DMS 273 (cell line): ENCODE measurements around the gene CSMD2.

Experiments
- DNase-seq: peaks from one replicate; lab custom pipeline; 2025; ENCODE audit not compliant: unreplicated experiment; lab: John Stamatoyannopoulos, UW

Gene CSMD2

DNA sequence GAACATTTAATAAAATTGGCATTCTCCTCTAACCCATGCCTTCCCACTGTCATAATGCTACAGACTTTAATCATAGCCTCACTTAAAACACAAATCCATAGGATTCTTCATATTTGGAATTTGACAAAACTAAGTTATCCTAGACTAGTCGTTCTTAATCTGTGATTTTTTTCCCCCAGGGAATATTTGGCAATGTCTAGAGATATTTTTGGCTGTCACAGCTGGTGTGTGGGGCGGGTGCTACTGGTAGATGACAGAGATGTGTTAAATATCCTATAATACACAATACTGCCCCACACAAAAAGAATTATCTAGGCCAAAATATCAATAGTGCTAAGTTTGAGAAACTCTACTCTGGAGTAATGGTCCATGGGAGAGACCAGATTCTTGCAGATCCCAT lies 396.9 kb downstream of the CSMD2 start:
- DNase-seq = no peak

DNA sequence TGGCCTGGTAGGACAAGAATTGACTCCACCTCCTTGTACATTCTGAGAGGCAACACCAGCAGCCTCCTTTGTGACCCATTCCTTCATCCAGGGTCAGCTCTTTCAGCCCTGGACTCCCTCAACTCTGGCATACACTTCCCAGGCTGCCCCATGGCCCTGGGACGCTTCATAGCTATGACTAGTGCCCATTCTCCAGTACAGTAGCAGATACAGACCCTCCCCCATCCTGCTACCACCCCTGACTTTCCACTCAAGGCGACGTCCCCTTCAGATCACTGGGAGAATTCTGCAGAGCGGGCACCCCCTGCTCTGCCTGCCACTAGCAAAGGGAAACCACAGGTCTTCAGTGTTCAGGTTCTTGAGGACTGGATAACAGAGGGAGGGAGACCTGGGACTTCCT lies 400.9 kb downstream of the CSMD2 start:
- DNase-seq = no peak

DNA sequence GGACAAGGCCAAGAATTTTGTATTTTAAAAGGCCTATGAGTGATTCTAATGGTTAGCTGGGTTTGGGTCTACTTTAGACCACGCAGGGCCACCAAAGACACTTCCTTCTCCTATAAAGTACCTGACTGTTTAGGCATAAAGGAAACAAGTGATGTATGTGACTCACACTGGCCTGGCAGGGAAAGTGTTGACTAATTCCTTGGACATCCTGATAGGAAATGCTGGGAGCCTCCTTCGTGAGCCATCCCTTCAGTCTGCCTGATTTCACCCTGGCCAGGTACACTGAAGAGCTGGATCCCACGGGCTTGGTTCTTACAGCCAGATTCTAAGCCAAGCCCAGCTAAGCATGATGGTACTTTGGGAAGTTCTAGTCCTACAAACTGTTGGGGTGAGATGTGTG lies 401.6 kb downstream of the CSMD2 start:
- DNase-seq = no peak

DNA sequence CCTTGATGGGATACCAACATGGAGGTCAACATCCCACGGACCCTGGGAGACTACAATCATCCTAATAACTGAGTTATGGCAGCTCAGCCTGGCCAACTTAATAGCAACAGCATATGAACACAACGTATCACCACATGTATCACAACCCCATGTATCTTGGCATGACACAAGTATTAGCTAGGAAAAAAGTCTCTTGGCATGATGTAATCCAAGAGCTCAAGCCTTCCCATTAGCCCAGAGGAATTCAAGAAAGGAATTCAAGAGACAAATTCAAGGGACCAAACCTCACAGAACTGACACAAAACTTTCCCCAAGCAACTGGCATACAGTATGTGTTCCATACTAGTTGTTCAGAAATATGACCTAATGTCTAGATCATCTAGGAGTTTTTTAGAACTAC lies 402.1 kb downstream of the CSMD2 start:
- no peak for DNase-seq

DNA sequence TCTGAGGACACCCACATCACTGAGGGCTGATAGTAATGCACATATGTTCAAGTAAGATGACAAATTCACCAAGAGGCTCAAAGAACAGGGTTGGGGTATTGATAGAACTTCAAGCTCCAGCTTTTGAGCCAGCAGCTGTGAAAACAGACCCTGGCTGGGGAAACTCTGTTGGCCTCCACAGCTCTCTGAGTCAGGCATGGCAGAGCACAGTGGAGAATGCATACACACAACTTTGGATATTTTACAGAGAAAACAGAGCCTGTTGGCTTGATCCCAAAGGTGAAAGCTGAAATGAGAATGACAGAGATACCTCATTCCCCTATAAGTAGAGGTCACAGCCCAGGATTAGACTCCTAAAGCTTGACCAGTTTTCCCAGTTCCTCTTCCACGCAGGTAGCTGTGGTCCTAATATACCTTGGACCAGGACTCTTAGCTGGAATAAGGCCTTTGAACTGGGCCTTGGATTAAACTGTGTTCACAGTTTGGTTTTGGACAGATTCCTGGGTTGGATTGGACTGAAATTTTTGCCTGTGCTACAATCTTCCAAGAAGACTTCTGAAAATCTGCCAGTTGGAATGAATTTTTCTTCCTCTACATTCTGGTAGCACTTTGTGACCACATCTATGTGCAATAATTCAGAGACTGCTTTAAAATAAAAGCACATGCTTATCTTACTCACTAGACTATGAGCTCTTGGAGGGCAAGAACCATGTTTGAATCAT lies 402.8 kb downstream of the CSMD2 start:
- no peak for DNase-seq

DNA sequence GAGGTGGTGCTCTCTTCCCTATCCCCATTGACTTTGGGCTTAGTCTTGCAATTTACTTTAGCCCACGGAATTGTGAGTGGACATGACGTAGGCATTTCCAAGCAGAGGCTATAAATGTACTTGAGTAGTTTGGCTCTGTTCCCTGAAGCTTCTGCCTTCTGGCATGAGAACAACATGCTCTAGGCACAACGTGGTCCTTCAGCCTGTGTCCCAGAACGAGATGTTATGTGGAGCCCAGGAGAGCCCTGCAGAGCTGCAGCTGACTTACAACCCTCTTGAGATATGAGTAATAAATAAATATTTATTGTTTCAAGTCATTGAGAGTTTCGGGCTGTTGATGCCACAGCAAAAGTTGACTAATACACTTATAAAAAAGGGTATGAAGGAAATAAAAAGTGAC lies 406.3 kb downstream of the CSMD2 start:
- peak; percentile 21 for DNase-seq

DNA sequence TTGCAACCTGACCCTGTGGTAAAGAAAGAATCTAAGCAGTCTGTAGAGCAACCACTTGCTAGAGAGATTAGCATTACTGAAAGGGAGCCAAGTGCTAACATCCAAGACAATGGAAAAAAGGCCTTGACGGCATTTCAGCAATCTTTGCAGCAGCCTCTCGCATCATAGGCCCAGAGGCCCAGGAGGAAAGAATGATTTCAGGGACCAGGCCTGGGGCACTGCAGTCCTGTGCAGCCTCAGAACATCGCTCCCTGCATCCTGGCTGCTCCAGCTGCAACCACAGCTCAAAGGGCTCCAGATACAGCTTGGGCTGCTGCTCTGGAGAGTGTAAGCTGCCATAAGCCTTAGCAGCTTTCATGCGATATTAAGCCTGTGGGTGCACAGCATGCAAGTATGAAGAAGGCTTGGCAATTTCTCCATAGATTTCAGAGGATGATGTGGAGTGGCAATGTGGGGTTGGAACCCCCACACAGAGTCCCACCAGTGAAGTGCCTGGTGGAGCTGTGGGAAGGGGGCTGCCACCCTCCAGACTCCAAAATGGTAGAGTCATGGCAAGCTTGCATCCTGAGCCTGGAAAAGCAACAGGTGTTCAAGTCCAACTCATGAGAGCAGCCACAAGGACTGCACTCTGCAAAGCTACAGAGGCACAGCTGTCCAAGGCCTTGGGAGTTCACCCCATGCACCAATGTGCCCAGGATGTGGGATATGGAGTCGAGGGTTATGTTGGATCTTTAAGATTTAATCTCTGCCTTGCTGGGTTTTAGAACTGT lies 411.8 kb downstream of the CSMD2 start:
- DNase-seq = no peak

DNA sequence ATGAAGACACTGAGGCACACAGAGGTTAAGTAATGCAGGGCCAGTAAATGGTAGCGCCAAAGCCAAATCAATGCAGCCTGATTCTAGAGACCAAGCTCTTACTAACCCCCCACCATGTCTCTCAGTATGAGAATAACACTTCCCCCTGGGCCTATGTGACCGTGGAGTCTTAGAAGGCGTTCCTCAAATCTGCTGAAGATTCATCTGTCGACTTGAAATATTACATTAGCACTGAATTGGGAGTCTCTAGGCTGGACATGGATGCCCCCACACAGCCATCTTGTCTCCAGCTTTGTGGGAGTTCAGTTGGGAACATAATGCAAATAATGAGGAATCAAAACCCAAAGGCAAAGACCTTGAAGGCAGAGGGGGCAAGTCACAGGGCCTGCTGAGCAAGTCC lies 419.1 kb downstream of the CSMD2 start:
- DNase-seq = no peak

DNA sequence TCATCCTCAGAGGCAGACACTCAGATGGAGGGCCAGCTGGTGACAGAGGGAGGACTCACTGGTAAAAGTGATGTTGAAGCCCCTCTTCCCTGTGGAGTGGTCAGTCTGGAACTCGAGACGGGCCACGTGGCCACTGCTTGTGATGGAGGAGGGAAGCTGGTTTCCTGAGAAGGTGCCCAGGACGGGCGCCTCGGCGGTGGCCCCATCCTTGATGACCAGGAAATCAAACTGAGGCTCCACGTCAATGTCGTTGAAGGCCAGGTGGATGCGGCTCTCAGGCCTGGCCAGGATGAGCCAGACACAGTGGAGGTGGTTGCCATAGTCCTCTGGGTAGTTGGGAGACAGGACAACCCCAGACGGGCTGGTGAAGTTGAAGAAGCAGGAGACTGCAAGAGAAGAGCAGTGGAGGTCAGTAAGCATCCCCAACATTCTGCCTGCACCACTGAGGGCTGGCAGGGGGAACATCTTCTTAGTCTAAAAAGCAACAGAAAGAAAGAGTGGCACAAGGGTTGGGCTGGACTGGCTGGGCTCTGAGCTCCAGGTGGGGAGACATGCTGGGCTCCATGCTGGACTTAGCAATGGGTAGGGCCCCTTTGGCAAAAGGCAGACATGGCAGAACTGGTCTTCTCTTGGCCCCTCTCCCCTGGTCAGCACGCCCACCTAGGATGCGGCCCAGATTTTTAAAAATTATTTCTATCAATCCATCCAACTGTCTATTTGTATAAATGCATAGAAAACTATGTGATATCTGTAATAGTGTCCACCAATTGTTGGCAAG lies 421.6 kb downstream of the CSMD2 start:
- no peak for DNase-seq

DNA sequence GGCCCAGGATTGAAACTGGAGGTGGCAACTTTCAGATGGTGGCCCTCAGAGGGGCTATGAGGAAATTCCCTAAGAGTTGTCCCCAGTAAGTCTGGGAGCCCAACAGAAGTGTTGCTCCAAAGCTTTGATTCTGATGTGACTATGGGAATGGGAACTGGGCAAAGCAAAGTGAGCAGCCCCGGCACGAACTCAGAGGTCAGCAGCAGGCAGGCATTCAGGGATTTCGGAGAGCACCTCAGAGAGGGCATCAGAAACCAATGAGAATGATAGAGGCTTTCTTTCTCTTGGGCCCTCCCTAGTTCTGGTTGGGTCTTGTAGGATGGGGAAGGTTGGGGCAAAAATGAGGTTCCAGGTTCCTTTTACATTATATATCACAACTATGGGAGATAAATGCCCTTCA lies 422.4 kb downstream of the CSMD2 start:
- no peak for DNase-seq

DNA sequence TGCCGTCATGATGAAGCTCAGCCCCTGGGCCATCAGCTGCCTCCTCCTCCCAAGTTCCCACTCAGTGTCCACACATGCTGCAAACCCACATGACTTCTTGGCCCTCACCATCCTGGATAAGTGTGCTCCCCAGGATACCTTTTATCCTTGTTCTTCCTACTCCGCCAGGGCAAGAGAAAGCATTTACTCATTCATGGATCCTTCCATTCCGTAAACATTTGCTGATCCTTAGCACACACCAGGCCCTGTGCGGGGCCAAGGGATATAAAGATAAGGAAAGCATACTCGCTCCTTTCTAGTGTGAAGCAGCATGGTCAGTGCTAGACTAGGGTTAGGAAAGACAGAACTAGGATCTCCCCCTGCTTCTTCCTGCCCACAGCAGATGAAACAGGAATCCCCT lies 423.3 kb downstream of the CSMD2 start:
- DNase-seq = no peak

DNA sequence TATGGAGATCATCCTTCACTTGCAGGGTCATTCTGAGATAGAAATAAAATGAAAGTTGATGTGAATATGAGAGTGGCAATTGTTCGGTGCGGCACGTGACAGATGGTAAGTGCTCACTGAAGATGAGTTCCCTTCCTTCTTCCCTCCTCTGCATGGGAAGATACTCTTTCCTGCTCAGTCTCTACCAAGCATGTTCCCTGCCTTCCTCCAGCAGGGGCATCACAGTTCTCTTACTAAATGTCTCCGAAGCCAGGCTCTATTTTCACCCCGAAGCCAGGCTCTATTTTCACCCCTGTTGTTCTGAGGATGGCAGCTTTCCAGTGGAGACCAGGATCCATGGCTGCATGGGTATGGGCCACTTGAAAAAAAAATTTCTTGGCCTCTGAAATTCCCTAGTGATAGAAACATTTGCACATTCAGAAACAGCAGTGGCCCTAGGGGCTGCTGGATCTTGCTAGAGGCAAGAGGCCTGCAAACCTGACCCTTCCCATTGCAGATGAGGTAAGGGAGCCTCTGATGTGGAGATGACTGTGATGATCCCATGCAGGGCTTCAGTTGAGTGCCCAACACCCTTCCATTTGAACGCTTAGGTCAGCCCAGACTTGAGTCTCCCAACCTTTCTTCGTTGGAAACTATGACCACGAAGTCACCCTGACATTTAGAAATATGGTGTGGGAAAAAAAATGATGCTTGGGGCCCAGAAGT lies 424.8 kb downstream of the CSMD2 start:
- DNase-seq = peak; percentile 10

DNA sequence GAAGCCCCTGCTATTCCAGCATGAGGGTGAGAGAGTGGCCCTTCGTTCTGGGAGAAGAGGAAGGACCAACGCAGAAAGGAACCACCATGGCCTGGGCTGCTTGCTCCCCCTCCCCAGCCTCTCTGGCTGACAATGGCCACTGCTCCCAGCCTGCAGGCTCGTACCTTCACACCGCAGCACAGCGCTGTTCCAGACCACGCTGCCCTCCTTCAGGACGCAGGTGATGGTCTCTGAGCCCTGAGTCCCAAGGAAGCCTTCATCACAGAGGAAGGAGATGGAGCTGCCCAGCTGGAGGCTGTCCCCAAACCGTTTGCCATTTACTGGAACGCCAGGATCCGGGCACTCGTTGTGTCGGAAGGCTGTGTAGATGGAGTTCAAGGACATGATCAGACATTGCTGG lies 426.1 kb downstream of the CSMD2 start:
- DNase-seq = no peak

DNA sequence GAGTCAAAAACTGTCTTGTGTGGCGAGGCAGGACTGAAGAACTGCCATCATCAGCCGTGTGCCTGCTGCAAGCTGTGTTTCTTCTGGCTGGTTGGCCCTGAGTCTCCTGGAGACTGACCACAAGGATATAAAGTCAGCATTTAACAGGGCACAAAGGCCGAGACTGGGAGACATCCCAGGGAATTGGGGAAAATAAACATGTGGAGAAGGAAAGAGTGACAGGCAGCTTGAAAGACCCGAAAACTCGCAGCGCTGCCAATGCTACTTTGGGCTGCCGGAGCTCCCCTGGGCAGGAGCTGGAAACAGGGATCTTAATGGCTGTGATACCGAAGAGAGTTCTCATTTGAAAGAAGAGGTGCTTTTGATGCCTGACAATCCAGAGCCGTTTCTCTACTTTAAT lies 426.5 kb downstream of the CSMD2 start:
- DNase-seq = no peak

DNA sequence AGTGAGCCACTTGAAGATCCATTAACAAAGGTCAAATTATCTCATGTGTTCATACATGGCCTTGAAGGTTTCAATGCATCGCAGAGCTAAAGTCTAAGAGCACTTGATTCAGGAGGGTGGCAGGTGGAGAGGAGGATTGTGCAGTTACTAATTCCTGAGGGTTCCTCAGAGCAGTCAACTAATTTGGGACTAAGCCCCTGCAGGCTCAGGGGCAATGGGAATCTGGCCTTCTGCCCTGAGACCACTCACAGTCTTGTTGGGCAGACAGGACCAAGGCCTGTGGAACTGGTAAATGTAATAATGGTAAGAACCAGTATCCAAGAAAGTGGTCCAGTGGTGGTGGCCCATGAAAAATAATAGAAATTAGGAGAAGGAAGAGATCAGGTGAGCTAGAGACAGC lies 428.5 kb downstream of the CSMD2 start:
- no peak for DNase-seq

DNA sequence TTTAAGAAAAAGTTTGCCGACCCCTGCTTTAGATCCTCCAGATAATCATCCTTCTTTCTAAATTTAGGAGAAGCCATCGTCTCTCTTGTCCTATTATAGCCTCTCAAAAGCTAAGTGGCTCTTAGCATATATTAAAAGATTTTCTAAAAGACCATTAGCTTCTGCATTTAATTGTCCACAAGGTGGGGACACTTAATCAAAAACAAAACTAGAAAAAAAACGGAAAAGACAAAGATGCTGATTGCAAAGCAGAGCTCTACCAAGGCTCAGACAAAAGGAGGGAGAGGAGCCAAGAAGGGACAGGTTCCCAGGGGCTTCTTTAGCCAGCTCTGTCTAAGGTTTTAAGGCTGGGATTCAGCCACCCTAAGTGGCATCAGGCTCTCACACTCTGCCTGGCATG lies 429.4 kb downstream of the CSMD2 start:
- DNase-seq = peak; percentile 36

DNA sequence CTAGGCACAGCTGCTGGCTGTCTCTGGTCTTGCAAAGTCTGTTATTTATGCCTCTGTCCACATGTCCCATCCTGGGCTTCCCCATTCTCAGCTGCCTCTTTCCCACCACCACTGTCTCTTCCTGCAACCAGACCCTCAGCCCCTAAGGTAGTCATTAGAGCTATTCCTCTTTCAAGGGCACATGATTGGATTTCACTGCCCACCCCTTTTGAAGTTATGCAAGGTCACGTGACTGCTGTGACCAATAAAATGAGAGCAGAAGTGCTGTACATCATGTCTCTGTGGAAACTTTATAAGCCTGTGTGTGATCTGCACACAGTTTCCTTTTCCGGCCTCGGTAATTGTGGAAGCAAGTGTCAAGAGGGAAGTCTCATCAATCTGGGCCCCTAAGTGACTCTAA lies 437.7 kb downstream of the CSMD2 start:
- no peak for DNase-seq

DNA sequence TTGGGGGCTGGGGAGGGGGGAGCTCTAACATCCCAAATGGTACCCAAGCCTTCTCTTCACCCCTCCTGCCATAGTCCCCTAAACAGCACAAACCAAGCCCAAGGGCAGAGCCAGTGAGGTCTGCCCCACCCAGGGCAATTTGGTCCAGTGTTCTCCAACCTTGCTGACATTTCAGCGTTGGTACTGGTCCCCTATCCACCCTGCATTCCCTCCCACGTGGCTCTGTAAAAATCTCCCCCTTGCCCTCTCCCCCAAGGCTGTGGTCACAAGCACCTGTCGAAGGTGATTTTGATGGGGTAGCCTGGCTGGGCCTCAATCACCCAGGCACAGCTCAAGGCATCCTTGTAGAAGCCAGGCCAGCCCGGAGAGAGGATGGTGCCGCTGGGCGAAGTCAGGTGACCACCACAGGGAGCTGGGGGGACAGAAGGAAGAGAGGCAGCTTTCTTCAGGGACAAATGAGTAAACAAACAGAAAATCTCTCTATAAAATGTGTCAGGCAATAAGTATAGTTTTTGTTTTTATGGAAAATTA lies 438.7 kb downstream of the CSMD2 start:
- DNase-seq = no peak

DNA sequence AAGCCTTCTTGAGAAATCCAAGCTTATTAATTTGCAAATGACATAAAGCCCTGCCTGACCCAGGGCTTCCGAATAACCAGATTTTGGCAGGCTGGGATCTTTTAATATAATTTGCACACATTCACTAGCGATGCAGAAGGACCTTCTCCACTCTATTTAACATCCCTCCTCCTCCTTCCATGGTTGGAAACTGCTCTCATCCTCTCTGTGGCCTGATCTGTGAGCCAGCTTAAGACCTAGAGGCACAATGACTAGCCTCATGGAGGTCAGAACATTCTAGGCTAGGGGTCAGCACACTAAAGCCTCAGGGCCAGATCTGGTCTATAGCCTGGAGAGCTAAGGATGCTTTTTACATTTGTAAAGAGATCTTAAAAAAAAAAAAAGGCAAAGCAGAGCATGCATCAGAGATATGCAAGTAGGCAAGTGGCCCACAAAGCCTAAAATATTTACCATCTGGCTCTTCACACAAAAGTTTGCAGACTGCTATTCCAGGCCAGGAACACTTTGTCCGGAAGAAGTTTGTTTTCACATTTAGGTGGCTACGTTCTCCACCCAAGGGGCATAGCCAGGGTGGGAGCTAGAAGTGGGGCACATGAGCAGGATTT lies 439.4 kb downstream of the CSMD2 start:
- peak; percentile 26 for DNase-seq

DNA sequence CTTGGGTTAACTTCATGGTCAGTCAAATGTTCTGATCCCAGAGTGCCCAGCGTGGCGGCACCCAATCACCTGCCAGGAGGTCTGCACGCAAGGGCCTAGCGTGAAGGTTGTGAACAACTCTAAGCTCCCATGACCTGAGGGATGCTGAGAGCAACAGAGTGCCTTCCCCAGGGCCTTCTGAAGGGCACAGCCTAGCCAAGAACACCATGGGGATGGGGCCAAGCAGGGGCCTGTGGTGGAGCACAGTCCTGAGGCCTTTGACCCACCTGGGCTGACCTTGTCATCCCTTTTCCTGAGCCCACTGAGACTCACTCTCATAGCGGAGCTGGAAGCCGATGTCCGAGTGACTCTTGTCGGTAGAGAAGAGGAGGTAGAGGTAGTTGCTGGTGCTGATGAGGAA lies 440.0 kb downstream of the CSMD2 start:
- no peak for DNase-seq

DNA sequence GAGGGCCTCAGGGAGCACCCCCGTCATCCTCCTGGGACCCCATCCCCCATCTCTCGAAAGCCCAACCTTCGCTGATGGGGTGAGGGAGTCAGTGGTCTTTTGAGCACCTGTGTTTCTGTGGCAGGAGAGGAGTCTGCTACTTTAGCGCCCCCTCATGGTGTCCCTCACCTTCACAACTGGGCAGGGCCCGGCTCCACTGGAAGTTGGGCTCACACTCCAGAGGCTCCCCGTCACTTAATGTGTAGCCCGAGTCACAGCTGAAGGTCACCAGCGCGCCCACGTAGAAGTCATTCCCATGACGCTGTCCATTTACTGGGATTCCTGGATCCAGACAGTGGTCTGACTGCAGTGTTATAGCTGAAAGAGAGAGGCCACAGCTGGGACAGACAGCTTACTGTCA lies 440.7 kb downstream of the CSMD2 start:
- DNase-seq = no peak
